ENCODE measurements around the gene ZC3H11A.
A peak's percentile ranks its signal among the peaks of the same experiment; 100 is the strongest.
"Not testable (repeated sequence)": the region's sequence is repeated elsewhere in the genome, so short reads cannot be mapped to it uniquely, and the experiment has no call there.

The ZC3H11A gene

GRCh38 chr1:203795441-203796235, at the start of gene ZC3H11A, which contains the start of gene ZBED6:
Gene ZC3H11A (plus strand): TSS chr1:203795623. CDS start chr1:203817071, 21,448 bp downstream.
Gene ZBED6 (plus strand): TSS chr1:203795623. CDS start chr1:203797523, 1,900 bp downstream.
- DNase-seq: peak; percentile 97

GRCh38 chr1:203746281-203746680, 49.1 kb upstream of the ZC3H11A start:
- DNase-seq: no peak

- DNase-seq: no peak
Measured at GRCh38 chr1:203751051-203751450, 44.4 kb upstream of the ZC3H11A start.

GRCh38 chr1:203751618-203752361, 43.6 kb upstream of the ZC3H11A start:
- DNase-seq: not testable (repeated sequence)

- no peak for DNase-seq
Measured at GRCh38 chr1:203754455-203754864, 41.0 kb upstream of the ZC3H11A start.

GRCh38 chr1:203756036-203756435, 39.4 kb upstream of the ZC3H11A start:
- no peak for DNase-seq

- not testable (repeated sequence) for DNase-seq
Measured at GRCh38 chr1:203758749-203759148, 36.7 kb upstream of the ZC3H11A start.

- no peak for DNase-seq
Measured at GRCh38 chr1:203760506-203760905, 34.9 kb upstream of the ZC3H11A start.

- not testable (repeated sequence) for DNase-seq
Measured at GRCh38 chr1:203761958-203762357, 33.5 kb upstream of the ZC3H11A start.

- DNase-seq: no peak
Measured at GRCh38 chr1:203763505-203763904, 31.9 kb upstream of the ZC3H11A start.

- no peak for DNase-seq
Measured at GRCh38 chr1:203764105-203765028, 31.1 kb upstream of the ZC3H11A start.

GRCh38 chr1:203765029-203765837, 30.2 kb upstream of the ZC3H11A start, which contains the start of gene LAX1:
Gene LAX1 (plus strand): TSS chr1:203765183. CDS start chr1:203765566, 383 bp downstream.
- no peak for DNase-seq

GRCh38 chr1:203768256-203768655, 27.2 kb upstream of the ZC3H11A start:
- DNase-seq: no peak

- DNase-seq: peak; percentile 70
Measured at GRCh38 chr1:203769505-203770343, 25.7 kb upstream of the ZC3H11A start.

GRCh38 chr1:203771901-203772301, 23.5 kb upstream of the ZC3H11A start:
- DNase-seq: no peak

- DNase-seq: no peak
Measured at GRCh38 chr1:203772836-203773235, 22.6 kb upstream of the ZC3H11A start.

- no peak for DNase-seq
Measured at GRCh38 chr1:203776636-203777035, 18.8 kb upstream of the ZC3H11A start.

GRCh38 chr1:203777596-203777995, 17.8 kb upstream of the ZC3H11A start:
- DNase-seq: no peak

GRCh38 chr1:203778146-203778545, 17.3 kb upstream of the ZC3H11A start:
- DNase-seq: no peak

GRCh38 chr1:203778789-203779188, 16.6 kb upstream of the ZC3H11A start:
- no peak for DNase-seq

- DNase-seq: no peak
Measured at GRCh38 chr1:203781962-203782361, 13.5 kb upstream of the ZC3H11A start.

Measured in right forelimb (tissue), 1 donor.